GDM1 (cell line): ENCODE data around the gene NDUFS1.
"Not testable (repeated sequence)": the region's sequence is repeated elsewhere in the genome, so short reads cannot be mapped to it uniquely, and the experiment has no call there.

Experiments used
- DNase-seq: peaks from one replicate; lab custom pipeline; 2025; lab: John Stamatoyannopoulos, UW

NDUFS1 gene

DNA sequence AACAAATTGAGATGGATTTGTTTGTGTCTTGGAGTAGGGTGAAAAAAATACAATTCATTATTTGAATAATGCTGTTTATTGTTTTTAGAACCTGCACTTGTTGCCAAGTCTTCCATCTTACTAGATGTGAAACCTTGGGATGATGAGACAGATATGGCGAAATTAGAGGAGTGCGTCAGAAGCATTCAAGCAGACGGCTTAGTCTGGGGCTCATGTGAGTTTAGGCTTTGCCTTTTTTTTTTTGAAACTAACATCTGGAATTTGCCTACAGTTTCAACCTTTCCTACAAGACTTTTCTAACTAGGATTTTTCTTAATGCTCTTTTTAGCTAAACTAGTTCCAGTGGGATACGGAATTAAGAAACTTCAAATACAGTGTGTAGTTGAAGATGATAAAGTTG lies 3.2 kb upstream of the NDUFS1 start:
- not testable (repeated sequence) for DNase-seq

DNA sequence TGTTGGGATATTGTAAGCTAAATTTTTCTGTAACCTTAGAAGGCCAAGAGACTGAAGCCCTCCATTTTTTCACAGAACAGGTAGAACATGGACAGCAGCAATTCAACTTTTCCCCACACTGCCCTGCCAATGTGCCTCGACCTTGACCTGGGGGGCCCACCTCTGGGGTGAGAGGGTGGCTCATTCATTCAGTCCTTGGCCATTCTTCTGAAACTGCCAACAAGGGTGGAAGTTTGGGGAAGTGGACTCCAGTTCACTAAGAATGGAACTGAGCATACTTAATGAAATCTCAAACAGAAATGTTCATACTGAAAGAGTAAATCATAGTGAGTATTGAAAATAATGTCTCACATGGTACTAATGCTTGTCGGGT lies 1.5 kb upstream of the NDUFS1 start:
- DNase-seq: no peak

DNA sequence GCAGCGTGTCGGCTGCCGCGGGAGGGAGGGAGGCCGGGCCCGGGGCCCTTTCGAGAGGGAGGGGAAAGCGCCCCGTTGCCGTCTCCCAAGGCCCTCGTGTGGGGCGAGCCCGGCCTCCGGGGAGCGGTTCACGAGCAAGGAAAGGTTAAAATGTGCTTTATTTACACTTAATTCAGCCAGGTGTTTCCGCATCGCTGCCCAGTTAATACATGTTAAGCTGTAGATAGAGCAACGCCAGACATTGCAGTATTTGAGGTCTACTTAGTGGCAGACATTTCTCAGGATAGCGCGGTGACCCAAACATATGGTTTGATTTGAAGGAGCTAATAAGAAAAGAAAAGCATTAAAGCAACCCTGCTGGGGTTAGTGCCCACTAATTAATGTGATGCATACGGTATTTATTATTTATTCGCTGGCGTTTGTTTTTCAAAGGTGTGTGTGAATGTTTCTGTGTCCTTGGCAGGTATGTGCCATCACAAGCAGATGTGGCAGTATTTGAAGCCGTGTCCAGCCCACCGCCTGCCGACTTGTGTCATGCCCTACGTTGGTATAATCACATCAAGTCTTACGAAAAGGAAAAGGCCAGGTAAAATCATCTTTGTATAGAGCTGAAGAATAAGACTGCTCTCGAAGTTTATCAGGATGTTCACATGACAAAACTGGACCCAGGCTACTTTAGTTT lies 1.0 kb upstream of the NDUFS1 start:
- DNase-seq: no peak

DNA sequence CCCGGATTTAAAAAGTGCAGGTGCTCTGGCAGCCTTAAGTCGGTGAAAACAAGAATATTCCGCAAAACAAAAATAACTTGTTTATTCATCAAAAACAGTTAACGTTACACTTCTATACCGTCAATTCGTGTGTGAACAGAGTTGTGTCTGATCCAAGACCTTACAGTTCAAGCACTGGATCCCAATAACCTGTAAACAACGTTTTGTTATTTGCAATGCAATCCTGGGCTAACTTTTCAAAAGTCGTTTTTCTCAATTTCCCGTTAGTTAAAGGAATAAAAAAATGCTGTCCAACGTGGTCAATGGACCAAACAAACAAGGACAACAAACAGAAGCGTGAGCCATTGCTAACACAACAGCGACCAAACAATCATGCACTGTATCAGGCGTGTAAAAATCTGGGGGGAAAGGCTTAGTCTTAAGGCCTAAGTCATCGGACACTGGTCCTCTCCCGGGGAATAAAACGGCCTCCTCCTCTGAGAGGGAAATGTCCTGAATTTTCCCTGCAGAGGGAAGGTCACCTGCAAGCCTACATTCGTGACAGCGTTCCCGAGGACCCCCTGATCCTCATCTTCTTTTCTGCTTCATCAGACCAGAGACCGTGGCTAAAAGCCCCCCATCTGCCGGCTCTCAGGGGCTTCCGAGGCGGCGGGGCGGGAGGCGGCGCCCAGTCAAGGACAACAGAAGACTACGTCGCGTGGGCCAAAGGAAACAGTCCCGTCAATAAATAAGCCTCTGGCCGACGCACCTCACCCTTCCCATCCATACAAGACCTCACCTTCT lies 490 bp downstream of the NDUFS1 start:
- no peak for DNase-seq

DNA sequence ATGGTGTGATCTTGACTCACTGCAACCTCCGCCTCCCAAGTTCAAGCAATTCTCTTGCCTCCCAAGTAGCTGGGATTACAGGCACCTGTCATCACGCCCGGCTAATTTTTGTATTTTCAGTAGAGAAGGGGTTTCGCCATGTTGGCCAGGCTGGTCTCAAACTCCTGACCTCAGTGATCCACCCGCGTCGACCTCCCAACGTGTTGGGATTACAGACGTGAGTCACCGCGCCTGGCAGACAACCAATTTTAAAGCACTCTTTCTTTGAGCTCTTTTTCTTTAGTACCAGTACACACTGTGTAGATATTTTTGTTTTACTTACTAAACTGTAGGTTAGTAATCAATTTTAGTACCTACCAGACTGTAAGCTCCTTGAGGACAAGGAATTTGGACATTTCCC lies 2.2 kb downstream of the NDUFS1 start:
- not testable (repeated sequence) for DNase-seq

DNA sequence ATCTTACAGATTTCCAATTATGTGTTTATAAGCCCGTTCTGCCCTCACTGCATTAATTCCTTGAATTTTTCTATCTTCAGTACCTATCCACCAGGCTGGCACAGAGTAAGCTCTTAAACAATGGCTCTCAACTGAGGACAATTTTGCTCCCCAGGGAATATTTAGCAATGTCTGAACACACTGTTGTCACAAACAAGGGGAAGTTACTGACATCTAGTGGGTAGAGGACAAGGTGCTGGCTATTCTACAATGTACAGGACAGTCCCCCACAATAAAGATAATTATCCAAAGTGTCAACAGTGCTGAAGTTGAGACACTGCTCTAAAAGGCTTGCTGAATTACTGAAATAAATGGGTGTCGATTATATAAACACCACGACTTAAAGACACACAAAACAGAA lies 5.0 kb downstream of the NDUFS1 start:
- no peak for DNase-seq

DNA sequence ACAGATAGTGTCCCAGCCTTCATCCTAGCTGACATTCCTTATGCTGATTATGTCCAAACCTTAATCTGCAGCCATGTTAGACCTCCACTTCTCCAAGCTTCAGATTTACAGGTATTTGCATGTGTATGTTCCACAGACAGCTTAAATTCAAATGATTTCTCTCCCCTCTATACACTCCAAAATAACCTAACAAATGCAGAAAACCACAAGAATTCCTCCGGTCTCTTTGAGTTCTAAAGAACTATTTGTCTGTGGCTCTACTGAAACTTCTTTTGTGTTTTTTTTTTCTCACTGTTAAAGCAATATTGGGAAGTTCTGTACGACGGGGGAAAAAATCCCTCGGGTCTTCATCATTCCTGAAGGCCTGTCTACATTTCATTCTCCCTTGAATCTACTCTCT lies 8.6 kb downstream of the NDUFS1 start:
- DNase-seq: no peak

DNA sequence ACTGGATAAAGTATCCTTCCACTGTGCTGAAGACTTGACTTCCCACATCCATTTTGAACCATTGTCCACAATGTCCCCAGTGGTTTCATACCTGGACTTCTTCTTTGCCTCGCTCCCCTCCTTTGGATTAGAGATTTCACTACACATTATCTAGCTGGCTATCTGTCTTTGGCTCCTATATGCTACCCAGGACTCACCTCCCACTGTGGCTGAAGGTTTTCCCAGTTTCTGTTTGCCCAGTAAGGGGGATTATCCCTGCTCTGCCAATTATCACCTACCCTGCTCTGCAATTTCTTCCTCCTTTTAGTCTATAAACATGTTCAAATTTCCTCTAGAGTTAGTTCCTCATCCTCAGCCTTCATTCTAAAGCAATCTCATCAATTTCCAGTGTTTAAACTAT lies 9.1 kb downstream of the NDUFS1 start:
- no peak for DNase-seq

DNA sequence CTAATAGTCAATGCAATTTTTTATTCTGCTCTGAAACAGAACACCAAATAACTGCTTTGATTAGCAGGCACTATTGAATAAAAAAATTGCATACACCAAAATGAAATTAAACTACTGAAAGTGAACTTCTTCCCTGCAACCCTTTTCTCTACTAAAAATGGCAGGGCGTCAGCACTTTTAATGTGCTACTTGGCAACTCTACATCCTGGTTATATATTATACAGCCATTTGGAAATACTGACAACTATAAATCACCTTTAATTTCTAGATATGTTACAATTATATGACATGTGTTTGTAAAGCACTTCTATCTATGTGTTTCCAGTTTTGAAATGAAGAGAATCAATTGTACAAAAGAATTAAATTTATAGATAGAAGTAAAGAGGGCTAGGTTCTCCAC lies 9.9 kb downstream of the NDUFS1 start:
- DNase-seq: no peak

DNA sequence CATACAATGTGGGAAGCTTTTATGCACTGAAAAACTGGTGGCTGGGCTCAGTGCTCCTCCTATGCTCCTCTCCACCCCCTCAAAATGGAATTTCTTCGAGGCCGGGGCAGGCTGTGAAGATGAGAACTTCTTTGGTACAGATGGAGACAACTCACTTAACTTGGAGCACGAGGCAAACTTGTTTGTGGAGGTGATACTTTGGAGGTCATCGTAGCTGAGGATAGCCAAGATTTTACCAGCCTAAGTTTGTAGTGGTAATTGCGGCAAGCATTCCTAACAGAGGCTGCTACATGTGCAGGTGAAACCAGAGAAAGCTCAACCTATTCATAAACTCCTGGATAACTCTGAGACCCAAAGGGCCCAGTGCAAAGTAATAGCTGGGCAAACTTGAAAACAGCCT lies 13.6 kb downstream of the NDUFS1 start:
- no peak for DNase-seq

DNA sequence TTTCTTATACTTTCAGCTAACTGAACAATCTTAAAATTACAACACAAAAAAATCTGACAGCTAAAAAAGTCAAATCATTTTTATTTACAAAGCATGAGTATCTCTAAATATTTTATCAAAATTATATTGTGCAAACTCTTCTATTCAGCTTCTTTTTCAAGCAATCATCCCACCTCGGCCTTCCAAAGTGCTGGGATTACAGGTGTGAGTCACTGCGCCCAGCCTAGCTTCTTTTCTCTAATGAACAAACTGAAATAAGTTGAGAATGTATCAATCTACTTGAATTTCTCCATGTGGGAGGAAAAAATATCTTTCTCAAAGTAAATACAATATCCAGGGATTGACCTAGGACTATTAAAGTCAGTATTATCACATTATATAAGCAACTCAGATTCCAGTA lies 14.9 kb downstream of the NDUFS1 start:
- DNase-seq: no peak

DNA sequence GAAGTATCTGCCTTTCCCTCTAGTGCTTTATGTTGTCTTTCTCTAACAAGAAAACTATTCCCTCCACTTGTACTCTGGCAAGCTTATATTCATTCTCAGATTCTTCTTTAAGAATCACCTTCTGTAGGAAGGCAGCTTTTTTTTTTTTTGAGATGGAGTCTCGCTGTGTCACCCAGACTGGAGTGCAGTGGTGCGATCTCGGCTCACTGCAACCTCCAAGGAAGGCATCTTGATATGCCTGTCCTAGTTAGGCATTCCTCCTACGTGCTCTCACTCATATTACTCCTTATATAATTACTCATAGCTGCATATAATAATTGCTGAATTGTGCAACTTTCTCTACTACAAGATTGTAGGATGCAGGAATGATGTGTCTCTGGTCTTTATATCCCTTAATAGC lies 15.8 kb downstream of the NDUFS1 start:
- no peak for DNase-seq

DNA sequence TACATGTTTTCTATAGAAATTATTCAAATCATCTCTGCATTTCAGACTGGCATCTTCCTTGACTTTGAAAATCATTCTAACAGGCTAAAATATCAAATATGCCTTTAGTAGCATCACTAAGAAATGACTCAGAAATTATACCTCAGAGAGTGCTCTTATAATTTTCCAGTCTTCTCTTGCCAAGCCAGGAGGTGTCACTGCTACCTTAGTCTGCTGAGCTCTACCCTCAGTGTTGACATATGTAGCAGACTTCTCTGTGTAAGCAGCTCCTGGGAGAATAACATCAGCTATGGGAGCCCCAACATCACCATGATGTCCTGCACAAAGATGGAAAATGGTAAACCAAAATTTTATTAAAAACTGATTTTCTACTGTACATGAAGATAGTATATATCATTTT lies 31.6 kb downstream of the NDUFS1 start:
- no peak for DNase-seq

DNA sequence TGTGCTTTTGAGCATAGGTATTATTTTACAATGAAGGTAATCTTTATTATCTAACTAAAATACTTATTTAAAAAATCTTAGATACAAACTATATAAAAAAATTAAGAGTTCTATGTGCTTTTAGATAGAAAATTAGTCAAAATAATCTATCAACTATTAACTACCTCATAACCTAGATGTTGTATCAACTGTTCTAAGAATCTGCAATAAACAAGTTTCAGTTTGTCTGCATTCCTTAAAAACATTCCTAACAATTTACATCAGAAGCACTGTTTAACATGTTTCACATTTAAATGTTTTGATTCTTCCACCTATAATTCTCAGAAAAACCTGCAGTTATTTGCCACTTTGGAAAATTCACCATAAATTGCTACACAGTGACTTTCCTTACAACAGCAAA lies 33.3 kb downstream of the NDUFS1 start:
- DNase-seq: no peak

DNA sequence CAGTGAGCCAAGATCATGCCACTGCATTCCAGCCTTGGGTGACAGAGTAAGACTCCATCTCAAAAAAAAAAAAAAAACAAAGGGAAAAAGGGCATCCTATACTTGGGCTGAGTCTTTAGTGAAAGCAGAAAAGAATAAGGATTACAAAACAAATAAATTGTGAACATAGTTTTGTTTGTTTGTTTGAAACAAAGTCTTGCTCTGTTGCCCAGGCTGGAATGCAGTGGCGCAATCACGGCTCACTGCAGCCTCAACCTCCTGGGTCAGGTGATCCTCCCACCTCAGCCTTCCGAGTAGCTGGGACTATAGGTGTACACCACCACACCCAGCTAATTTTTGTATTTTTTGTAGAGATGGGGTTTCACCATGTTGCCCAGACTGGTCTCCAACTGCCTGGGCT lies 36.7 kb downstream of the NDUFS1 start:
- DNase-seq: not testable (repeated sequence)

DNA sequence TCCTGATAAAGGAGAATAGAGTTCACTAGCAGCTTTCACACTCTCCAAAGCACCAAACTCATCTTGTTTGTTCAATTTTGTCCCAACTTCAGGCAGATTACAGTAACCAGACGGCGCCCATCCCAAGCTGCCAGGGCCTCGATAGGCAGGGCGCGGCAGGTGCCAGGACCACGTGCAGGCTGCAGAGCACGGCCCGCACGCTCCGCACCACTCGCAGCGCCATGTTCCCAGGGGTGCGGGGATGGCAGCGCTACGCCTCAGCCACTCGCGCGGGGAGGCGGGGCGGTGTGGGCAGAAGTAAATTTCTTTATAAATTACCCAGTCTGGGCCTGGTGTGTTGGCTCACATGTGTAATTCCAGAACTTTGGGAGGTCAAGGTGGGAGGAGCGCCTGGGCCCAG lies 43.0 kb downstream of the NDUFS1 start:
- DNase-seq: no peak

DNA sequence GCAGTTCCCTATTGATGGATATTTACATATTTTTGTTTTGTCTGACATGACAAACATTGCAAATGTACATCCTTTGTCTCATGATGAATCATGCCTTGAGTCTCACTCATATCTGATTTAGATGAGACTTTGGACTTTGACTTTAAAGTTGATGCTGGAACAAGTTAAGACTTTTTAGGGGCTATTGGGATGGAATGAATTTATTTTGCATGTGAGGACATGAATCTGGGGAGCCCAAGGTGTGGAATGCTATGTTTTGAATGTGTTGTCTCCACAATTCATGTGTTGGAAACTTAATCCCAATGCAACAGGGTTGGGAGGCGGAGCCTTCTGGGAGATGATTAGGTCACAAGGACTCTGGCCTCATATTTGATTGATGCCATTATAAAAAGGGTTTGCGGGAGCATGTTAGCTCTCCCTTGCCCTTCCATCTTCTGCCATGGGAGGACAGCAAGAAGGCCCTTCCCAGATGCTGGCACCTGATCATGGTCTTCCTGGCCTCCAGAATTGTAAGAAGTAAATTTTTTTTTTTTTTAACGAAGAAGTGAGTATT lies 44.1 kb downstream of the NDUFS1 start:
- no peak for DNase-seq

DNA sequence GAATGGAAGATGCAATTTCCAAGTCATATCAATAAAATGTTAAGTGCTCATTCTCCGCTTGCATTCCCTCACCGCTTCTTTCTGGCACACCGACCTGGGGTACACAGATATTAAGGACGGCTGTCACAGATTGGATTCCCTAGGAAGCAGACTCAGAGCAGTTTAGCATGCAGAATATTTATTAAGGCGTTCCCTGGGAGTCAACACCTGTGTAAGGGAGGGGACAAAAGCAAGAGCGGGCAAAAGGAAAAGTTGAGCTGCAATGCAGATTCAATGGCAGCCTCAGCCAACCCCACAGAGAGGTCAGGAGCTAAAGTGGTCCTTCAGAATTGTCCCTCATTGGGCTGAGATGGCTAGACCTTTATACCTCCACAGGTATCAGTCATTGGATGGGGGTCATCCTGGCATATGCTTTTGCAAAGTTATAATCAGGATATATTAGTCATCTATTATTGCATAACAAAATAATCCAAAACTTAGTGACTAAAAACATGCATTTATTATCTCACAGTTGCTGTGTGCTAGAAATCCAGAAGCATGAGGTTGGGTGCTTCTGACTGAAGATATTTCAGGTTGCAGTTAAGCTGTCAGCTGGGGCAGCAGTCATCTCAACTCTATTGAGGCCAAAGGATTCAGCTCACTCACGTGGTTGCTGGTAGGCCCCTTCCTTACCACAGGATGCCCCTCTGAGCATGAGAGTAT lies 46.2 kb downstream of the NDUFS1 start:
- DNase-seq: no peak

DNA sequence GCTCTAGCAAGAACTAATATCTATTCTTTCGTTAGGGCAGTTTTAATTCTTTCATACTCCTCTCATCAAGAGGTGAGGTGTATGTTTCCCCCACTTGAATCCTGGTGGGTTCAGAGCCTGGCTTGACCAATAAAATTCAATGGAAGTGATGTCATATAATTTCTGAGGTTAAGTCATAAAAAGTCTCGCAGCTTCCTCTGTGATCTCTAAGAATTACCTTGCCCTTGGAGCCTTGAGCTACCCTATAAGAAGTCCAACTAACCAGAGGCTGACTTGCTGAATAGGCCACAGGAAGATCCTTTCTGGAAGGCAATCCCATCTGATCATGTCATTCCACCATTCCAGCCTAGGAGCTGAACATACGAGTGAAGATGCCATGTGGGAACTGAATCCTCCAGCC lies 47.1 kb downstream of the NDUFS1 start:
- DNase-seq: no peak

DNA sequence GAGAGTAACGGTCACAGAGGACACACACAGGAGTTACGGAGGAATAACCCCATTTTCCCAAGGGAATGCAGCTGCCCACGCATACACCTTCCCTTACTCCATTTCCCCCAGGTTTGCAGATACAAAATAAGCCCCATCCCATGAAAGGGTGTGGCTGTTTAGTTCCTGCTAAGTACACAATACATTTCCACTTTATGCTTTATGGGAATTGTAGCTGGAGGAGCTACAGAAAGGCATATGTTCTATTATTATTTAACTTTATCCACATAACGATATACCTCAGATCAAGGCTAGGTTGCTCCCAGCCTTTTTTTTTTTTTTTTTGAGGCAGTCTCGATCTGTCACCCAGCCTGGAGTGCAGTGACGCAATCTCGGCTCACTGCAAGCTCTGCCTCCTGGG lies 50.5 kb downstream of the NDUFS1 start:
- no peak for DNase-seq

DNA sequence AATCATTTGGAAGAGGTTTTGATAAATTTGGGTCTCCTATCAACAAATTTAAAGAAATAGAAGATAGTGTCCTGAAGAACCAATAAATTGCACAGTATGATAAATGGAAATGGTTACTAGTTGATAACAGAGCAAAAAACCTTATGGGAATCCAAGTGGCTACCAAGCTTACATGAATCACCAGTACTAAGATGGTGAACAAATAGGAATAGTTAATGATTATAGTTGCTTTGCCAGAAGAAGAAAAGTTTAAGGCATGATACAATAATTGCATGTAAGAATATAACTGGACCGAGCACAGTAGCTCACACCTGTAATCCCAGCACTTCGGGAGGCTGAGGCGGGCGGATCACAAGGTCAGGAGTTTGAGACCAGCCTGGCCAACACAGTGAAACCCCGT lies 53.7 kb downstream of the NDUFS1 start:
- DNase-seq: no peak

DNA sequence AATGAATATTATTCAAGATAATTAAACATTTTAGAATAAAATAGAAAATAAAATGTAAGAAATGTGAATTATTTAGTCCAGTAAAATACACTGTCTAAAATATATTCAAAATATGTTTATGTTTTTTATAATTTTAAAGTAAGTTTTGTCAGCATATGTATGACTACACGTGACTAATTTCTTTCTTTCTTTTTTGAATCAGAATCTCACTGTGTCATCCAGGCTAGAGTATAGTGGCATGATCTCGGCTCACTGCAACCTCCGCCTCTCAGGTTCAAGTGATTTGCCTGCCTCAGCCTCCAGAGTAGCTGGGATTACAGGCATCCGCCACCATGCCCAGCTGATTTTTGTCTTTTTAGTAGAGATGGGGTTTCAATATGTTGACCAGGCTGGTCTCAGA lies 54.2 kb downstream of the NDUFS1 start:
- no peak for DNase-seq

DNA sequence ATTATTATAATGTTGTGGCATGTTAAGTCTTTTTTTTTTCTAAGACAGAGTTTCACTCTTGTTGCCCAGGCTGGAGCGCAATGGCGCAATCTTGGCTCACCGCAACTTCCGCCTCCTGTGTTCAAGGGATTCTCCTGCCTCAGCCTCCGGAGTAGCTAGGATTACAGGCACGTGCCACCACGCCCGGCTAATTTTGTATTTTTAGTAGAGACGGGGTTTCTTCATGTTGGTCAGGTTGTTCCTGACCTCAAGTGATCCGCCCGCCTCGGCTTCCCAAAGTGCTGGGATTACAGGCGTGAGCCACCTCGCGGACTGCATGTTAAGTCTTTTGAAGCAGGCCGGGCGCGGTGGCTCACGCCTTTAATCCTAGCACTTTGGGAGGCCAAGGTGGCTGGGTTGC lies 60.4 kb downstream of the NDUFS1 start:
- DNase-seq: not testable (repeated sequence)
